ENCODE results near the gene GSS. TPM values are rescaled to one million over a fixed set of nuclear protein-coding genes. Genes with fewer than 3 reads are reported as not detected.

GSS gene
- 35.3 TPM for total RNA-seq

DNA sequence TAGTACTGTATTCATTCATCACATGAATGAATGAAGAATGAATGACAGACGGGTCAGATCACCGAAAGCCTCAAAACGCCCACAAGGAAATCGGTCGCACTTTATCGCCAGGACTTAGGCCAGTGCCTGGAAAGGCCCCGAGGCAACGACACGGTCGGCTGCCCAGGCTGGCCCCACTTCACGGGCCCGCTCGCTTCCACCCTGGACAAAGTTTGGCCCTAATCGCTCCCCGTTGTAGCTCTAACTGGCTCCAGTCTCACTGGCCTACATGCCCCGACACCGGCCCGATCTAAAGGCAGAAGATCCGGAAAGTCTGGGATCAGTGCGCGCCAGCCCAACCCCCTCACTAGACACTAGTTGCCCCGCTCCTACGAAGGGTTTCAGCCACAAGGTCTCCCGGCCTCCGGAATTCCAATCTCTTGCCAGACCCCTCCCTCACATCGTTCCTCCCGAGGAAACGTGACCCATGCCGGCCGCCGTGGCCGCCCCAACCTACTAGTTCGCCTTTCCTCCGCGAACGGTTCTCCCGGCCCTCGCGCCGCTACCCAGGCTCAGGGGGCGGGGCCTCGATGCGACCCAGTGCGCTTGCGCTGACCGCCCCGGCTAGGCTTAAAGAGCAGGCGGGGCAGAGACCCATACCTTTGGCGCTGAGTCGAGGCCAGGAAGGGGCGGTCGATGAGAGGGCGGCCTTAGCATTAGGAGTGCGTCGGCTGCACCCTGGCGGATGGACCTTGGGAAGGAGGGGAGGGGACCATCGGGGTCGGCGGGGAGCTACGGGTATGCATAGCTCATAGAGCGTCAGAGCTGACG is at the start of gene GSS, which contains the start of gene MYH7B:
Gene GSS (minus strand): TSS at position 576 of the 810 bp plus-strand sequence. CDS start 3,954 bp downstream, outside the sequence.
Gene MYH7B (plus strand): TSS at position 638 of the 810 bp plus-strand sequence. CDS start 22,138 bp downstream, outside the sequence.

Small RNA genes within 50 kb of the gene (small RNA-seq; reads per million reads assigned to genes)
- gene MIR499A, result 0.62 reads per million, percentile 62 among the genes with 10 or more reads in this experiment

Other genes with a start within 250 kb of the GSS start
- gene NCOA6, start 130.2 kb downstream of the GSS start, total RNA-seq, result 39.2 TPM
- gene GGT7, start 83.0 kb downstream of the GSS start, total RNA-seq, result 22.6 TPM
- 16.4 TPM for gene ACSS2, start 79.2 kb downstream of the GSS start, total RNA-seq
- gene MYH7B, start 62 bp upstream of the GSS start, total RNA-seq, result 0.46 TPM
- 76.1 TPM for gene TRPC4AP, start 137.0 kb upstream of the GSS start, total RNA-seq
- 12.0 TPM for gene EDEM2, start 191.5 kb upstream of the GSS start, total RNA-seq
- 10.4 TPM for gene PROCR, start 216.3 kb upstream of the GSS start, total RNA-seq

Data from diencephalon (tissue), 1 donor.